Mesodermal cell (in vitro differentiated cells): Measurements from ENCODE around the gene UBAP1L.
"Not testable (repeated sequence)": the region's sequence is repeated elsewhere in the genome, so short reads cannot be mapped to it uniquely, and the experiment has no call there.

Experiments used
- H3K27ac ChIP-seq: 2 replicates; pipeline ENCODE4 v1.7.0; 2013; ENCODE audit warnings: mild to moderate bottlenecking, low read depth, low read length, moderate library complexity; ENCODE audit not compliant: severe bottlenecking
- H3K36me3 ChIP-seq: 2 replicates; pipeline ENCODE4 v1.7.1; 2013; ENCODE audit warnings: mild to moderate bottlenecking, low read length, moderate library complexity; ENCODE audit not compliant: control insufficient read depth, insufficient read depth
- H3K4me1 ChIP-seq: one replicate; pipeline ENCODE4 v1.7.1; 2013; ENCODE audit warnings: mild to moderate bottlenecking, low read length; ENCODE audit not compliant: insufficient read depth, control insufficient read depth, poor library complexity, severe bottlenecking
- H3K4me3 ChIP-seq: 2 replicates; pipeline ENCODE4 v1.7.0; 2013; ENCODE audit warnings: low read length, control low read depth, mild to moderate bottlenecking; ENCODE audit not compliant: insufficient read depth, poor library complexity, severe bottlenecking; ENCODE audit errors: extremely low read depth
- H3K9me3 ChIP-seq: 2 replicates; pipeline ENCODE4 v1.7.1; 2013; ENCODE audit warnings: mild to moderate bottlenecking, low read length, moderate library complexity; ENCODE audit not compliant: control insufficient read depth
- WGBS, 2 experiments: methylation state at CpG; one replicate each; pipeline ENCODE4 v1.1.5; 2013; ENCODE audit warnings: missing lambda C conversion rate in 2 of 2; ENCODE audit not compliant: insufficient coverage in 2 of 2; 5-methylcytosine and 5-hydroxymethylcytosine counted together

UBAP1L gene

DNA sequence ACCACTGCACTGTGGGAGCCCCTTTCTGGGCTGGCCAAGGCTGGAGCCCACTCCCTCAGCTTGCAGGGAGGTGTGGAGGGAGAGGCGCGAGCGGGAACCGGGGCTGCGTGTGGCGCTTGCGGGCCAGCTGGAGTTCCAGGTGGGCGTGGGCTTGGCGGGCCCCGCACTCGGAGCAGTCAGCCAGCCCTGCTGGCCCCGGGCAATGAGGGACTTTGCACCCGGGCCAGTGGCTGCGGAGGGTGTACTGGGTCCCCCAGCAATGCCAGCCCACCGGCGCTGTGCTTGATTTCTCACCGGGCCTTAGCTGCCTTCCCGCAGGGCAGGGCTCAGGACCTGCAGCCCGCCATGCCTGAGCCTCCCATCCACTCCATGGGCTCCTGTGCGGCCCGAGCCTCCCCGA, 40.1 kb downstream of the UBAP1L start:
- not testable (repeated sequence) for H3K4me3 ChIP-seq, H3K27ac ChIP-seq, H3K36me3 ChIP-seq, H3K9me3 ChIP-seq
- peaks cover 14% of the 10 kb centered on the region for H3K4me1 ChIP-seq
- WGBS, 2 experiments, result 98 to 100% methylated on average over 5 to 7 of the region's 22 CpGs

DNA sequence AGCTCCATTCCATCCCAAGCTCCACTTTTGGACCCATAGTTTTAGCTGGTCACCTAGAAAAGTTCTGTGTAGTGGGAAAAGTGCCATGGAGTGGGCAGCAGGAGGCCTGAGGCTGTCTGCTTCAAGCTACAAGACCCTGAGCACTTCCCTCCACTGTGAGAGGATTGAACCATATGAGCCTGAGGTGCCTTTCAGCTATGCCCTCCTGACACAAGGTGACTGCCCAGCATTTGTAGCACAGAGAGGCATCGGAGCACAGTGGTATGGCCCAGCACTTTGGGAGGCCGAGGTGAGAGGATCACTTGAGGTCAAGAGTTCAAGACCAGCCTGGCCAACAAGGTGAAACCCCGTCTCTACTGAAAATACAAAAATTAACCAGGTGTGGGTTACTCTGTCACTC, 42.4 kb downstream of the UBAP1L start:
- Histone ChIP-seq H3K4me1 (peaks cover 17% of the 10 kb centered on the region), H3K9me3 (peaks cover 6% of the 10 kb centered on the region), H3K27ac (no peak overlapping the region), H3K36me3 (no peaks in the 10 kb centered on the region), H3K4me3 (no peak overlapping the region)
- WGBS, 2 experiments, result 96 to 100% methylated on average over 3 of the region's 3 CpGs

DNA sequence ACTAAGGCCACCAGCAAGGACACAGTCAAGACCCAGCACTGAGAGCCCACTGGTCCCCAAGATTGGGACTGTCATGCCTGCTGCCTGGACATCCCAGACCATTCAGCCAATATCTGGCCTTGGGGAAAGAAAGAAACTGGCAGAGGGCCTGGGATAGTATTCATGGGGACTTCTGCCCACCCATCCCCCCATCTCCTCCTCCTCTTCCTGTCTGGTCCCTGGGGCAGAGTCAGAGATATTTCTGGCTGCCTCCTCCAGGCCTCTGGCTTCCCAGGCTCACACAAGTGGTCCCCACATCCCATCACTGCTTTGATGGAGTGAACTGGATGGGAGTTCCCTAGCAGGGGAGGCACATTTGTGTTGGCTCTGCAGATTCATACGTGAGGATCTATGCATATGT, 43.0 kb downstream of the UBAP1L start:
- peaks cover 17% of the 10 kb centered on the region for H3K4me1 ChIP-seq
- no CpG with 5 or more reads among the region's 1 CpG for WGBS, 2 experiments
- H3K4me3 ChIP-seq, result no peak overlapping the region
- H3K27ac ChIP-seq, result no peak overlapping the region
- H3K9me3 ChIP-seq, result peaks cover 6% of the 10 kb centered on the region
- no peaks in the 10 kb centered on the region for H3K36me3 ChIP-seq

DNA sequence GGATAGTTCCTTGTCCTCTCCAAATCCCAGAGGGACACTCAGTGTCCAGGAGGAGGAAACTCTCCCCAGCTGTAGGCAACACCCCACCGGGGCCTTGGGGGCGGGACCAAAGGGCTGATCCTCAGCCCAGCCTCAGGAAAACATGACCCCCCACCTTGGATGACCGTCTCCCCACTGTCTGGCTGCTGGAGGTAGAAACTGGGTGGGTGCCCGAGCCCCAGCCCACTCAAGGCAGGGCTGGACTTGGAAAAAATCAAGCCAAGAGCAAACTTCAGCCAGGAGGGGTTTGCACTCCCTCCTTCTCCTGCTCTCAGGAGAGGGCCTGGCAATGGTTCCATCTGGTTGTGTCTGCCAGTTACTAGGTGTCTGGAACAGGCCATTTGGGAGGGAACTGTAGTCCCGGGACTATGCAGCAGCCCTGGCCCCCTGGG, 43.6 kb downstream of the UBAP1L start:
- peaks cover 6% of the 10 kb centered on the region for H3K9me3 ChIP-seq
- WGBS, 2 experiments, result 73 to 77% methylated on average over 3 to 4 of the region's 5 CpGs

DNA sequence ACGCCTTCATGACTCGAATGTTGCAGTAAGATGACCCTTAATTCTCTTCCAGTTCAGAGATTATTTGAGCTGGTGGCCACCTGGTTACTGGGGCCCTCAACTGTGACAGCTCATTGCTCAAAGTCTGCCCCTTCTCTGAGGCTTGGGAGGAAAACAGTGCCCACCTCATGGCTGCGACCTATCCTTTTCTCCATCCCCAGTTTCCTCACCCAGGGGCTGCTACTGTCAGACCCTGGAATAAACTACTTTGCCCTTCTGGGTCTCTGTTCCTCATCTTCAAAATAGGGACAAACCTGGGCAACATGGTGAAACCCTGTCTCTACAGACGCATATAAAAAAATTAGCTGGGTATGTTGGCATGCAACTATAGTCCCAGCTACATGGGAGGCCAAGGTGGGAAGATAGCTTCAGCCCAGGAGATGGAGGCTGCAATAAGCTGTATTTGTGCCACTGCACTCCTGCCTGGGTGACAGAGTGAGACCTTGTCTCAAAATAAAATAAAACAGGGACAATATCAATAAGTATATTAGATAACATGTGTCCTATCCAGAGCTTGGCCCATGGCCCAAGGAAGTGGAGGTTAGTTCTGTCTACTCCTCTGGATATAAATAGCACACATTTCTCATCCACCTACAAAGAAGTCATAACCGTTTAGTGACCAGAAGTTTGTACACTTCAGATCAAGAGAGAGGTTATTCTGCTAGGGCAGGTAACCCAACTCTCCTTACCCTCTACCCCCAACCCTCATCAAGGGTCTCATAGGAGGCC, 45.0 kb downstream of the UBAP1L start:
- no peak overlapping the region for H3K27ac ChIP-seq
- peaks cover 24% of the 10 kb centered on the region for H3K4me1 ChIP-seq
- 93 to 96% methylated on average over 4 of the region's 5 CpGs for WGBS, 2 experiments
- peaks cover 4% of the 10 kb centered on the region for H3K36me3 ChIP-seq
- H3K4me3 ChIP-seq, result no peak overlapping the region
- H3K9me3 ChIP-seq, result peaks cover 6% of the 10 kb centered on the region

More for the DNA sequence above, 43.6 kb downstream of the UBAP1L start:
- Histone ChIP-seq H3K36me3 (no peaks in the 10 kb centered on the region), H3K27ac (no peak overlapping the region), H3K4me1 (peaks cover 19% of the 10 kb centered on the region), H3K4me3 (no peak overlapping the region)

DNA sequence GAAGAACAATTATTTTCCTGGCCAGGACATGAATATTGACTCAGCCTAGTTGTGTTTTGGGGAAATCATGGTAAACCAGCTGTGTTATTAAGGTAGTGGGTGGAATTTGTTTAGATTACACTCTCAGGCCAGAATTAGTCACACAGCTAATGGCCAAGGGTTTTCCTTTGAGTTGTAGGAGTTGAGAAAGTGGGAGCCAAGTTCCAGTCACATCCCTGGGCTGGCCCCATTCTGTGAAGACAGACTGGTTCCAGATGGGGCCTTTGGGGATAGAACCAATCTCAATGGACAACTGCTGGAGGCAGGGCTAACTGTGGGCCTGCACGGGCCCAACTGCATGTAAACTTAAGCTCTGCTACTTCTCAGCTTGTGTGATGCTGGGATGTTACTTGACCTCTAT, 45.8 kb downstream of the UBAP1L start:
- H3K9me3 ChIP-seq, result peaks cover 6% of the 10 kb centered on the region
- H3K27ac ChIP-seq, result no peak overlapping the region
- WGBS, 2 experiments, result 100% methylated on average over 1 of the region's 1 CpG
- H3K36me3 ChIP-seq, result peaks cover 8% of the 10 kb centered on the region
- H3K4me3 ChIP-seq, result no peak overlapping the region
- peaks cover 24% of the 10 kb centered on the region for H3K4me1 ChIP-seq

DNA sequence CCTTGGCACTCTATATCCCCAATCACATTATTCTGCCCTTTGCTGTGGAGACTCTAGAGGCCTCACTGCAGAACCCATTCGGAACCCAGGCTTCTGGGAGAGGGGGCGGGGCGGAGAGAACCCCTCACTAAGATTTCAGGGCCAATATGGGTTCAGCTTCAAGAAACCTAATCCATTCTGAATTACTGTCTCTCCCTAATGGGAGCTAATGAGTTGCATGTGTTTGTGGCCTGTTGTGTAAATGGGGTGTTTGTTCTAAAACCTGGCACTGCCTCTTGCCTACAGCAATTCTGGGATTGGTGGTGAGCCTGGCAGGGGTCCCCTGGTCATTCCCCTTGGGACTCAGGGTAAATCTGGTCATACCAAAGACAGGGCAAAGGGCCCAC, 46.6 kb downstream of the UBAP1L start:
- Histone ChIP-seq H3K4me1 (peaks cover 29% of the 10 kb centered on the region), H3K36me3 (peaks cover 15% of the 10 kb centered on the region), H3K4me3 (peak overlapping the region; percentile 54), H3K9me3 (peaks cover 6% of the 10 kb centered on the region), H3K27ac (no peak overlapping the region)
- WGBS, 2 experiments, result 48 to 70% methylated on average over 2 of the region's 3 CpGs

DNA sequence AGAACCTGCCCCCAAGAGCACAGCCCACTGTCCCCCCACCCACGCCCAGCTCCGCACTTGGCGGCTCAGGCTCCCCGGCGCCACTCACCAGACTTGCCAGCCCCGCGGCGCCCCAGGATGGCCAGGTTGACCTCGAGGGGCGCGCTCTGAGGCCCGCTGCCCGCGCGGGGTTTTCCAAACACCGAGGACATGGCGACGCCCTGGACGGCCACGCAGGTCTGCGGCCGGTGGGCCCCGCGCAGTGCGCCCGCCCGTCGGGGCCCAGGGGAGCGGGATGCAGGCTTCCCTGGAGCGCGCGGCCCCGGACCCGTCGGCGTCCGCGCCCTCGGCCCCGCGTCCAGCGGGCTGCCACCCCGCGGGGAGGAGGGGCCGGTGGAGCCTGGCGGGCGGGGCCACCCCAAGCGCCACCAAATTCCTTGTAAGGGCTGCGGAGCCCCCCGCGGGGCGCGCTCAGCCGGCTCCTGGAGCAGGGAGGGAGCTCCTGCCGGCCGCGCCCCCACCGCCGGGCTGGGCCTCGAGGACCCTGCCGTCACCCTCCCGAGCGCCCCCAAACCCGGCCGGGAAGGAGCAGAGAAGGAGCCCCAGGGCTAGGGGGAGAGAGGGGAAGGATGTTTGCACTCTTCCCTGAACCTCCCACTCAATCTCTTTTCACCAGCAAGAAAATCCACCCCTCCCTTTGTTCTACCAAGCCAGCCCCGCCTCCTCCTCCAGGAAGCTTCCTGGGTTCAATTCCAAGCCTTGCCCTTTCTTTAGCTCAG, 47.2 kb downstream of the UBAP1L start, which contains the start of gene RASL12:
TSS of gene RASL12 (minus strand) at position 347 of the 758 bp plus-strand sequence. CDS start at position 191, 156 bp downstream.
- WGBS, 2 experiments, result 1 to 3% methylated on average over 43 to 56 of the region's 66 CpGs
- H3K9me3 ChIP-seq, result peaks cover 4% of the 10 kb centered on the region
- peak within 1 kb of the TSS; percentile 93 for H3K27ac ChIP-seq
- H3K4me3 ChIP-seq, result peak within 1 kb of the TSS; percentile 54
- peaks cover 34% of the 10 kb centered on the region for H3K4me1 ChIP-seq
- H3K36me3 ChIP-seq, result peaks cover 20% of the 10 kb centered on the region

DNA sequence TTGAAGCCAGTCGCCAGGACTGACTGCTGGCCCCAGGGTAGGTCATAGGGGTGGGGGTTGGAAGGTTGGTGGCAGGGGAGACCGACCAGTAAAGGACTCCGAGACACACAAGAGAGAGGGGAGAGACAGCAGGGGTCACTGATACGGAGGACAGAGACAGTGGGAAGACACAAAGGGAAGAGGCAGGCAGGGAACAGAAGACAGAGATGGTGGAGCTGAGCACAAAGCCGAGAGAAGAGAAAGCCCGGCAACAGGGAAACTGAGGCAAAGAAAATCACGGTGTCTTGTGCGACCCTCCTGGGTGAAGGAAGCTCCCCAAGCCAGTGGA, 47.7 kb downstream of the UBAP1L start:
- Histone ChIP-seq H3K36me3 (peaks cover 26% of the 10 kb centered on the region), H3K27ac (peak overlapping the region; percentile 93), H3K4me1 (peaks cover 39% of the 10 kb centered on the region), H3K4me3 (peak overlapping the region; percentile 54), H3K9me3 (no peaks in the 10 kb centered on the region)
- WGBS, 2 experiments, result 3% methylated on average over 8 of the region's 8 CpGs

DNA sequence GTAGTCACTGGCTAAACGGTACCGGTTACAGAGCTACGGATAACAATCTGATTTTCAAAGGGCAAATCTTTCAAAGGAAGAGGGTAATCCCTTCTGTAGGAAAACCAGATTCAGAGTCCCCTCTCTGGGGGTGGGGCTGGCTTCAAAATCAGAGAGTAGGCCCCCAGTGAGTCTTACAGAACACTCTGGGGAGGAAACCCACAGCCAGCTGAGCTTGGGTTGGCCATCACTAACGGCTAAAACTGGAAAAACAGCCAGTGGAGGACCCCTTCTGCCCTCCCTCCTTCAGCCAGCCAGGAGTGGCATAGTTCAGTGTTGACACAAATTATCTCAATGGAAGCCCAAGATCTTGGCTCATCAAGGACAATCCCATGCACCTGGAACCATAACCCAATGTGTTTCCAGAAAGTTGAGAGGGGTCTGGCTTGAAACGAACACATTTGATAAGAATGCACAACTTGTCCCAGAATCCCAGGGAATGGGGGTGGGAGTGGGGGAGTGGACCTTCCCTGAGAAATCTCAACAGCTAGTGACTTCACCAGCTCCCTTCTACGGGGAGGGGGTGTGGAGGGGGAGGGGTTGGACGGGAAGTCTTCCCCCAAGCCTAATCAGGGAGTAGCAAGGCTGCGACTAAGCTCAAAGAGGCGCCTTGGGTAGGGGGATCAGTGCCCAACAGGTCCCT, 48.2 kb downstream of the UBAP1L start:
- Histone ChIP-seq H3K4me3 (peak overlapping the region; percentile 54), H3K9me3 (no peaks in the 10 kb centered on the region), H3K27ac (peak overlapping the region; percentile 93), H3K36me3 (peaks cover 31% of the 10 kb centered on the region), H3K4me1 (peaks cover 38% of the 10 kb centered on the region)
- WGBS, 2 experiments, result 13 to 23% methylated on average over 6 of the region's 9 CpGs
